B cell (primary cell): ENCODE results near the gene COG2.

Experiments
- EZH2 ChIP-seq: IDR thresholded peaks from 2 replicates; pipeline ENCODE4 v1.6.1; 2012; ENCODE audit warnings: borderline replicate concordance, low read depth, mild to moderate bottlenecking, moderate library complexity, low read length; ENCODE audit not compliant: insufficient read depth, poor library complexity, severe bottlenecking
- TF ChIP-seq, protein P1 (sequence below): fragments of 200-600 bp; IDR thresholded peaks from one replicate; pipeline ENCODE4 v1.8.0; 2022; ENCODE audit warnings: antibody characterized with exemption, mild to moderate bottlenecking

DNA sequence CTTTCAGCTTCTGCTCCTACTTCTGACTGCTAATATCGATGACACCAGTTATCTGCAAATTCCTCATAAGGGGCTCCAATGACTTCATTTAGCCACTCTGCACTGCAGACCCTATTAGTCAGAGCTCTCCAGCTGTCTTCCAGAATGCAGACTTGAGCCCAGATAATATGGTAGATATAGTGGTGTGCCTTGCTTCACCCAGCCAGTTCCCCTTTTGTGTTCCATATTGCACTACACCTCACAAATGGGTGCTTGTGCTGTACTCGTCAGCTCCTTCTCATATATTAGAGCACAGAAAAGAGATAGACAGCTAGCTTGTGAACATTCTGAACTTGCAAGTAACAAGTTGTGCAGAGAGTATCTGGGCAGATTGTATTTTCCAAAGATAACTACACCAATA is 23.7 kb upstream of the COG2 start:
- TF ChIP-seq, protein P1, sequence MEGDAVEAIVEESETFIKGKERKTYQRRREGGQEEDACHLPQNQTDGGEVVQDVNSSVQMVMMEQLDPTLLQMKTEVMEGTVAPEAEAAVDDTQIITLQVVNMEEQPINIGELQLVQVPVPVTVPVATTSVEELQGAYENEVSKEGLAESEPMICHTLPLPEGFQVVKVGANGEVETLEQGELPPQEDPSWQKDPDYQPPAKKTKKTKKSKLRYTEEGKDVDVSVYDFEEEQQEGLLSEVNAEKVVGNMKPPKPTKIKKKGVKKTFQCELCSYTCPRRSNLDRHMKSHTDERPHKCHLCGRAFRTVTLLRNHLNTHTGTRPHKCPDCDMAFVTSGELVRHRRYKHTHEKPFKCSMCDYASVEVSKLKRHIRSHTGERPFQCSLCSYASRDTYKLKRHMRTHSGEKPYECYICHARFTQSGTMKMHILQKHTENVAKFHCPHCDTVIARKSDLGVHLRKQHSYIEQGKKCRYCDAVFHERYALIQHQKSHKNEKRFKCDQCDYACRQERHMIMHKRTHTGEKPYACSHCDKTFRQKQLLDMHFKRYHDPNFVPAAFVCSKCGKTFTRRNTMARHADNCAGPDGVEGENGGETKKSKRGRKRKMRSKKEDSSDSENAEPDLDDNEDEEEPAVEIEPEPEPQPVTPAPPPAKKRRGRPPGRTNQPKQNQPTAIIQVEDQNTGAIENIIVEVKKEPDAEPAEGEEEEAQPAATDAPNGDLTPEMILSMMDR = no peak
- TF ChIP-seq EZH2 = no peak
